Trophoblast cell (in vitro differentiated cells and primary cell): ENCODE measurements around the gene SPTLC2.
A peak's percentile ranks its signal among the peaks of the same experiment; 100 is the strongest.

Source experiments
- DNase-seq, 2 donors: peaks; one replicate each; pipeline ENCODE4 v3.0.0-alpha.2; 2016
- H2AFZ ChIP-seq: 2 replicates; pipeline ENCODE4 v1.6.1; 2013; ENCODE audit warnings: low read length, moderate library complexity, mild to moderate bottlenecking; ENCODE audit not compliant: insufficient read depth, poor library complexity
- H2AK5ac ChIP-seq: 2 replicates; pipeline ENCODE4 v1.6.1; 2013; ENCODE audit warnings: mild to moderate bottlenecking, low read length
- H2BK120ac ChIP-seq: 2 replicates; pipeline ENCODE4 v1.6.1; 2013; ENCODE audit warnings: low read length, mild to moderate bottlenecking, moderate library complexity; ENCODE audit not compliant: insufficient read depth, poor library complexity
- H2BK12ac ChIP-seq: 2 replicates; pipeline ENCODE4 v1.6.1; 2013; ENCODE audit warnings: mild to moderate bottlenecking, low read length, moderate library complexity
- H2BK5ac ChIP-seq: 2 replicates; pipeline ENCODE4 v1.6.1; 2013; ENCODE audit warnings: low read length, low read depth, moderate library complexity, mild to moderate bottlenecking; ENCODE audit not compliant: poor library complexity
- H3K14ac ChIP-seq: 2 replicates; pipeline ENCODE4 v1.6.1; 2013; ENCODE audit warnings: mild to moderate bottlenecking, low read length
- H3K18ac ChIP-seq: 2 replicates; pipeline ENCODE4 v1.6.1; 2013; ENCODE audit warnings: mild to moderate bottlenecking, low read length
- H3K23ac ChIP-seq: 2 replicates; pipeline ENCODE4 v1.6.1; 2013; ENCODE audit warnings: low read length
- H3K27ac ChIP-seq: 2 replicates; pipeline ENCODE4 v1.5.1; 2013; ENCODE audit warnings: low read depth, mild to moderate bottlenecking, inconsistent platforms, low read length, moderate library complexity
- H3K27me3 ChIP-seq: 2 replicates; pipeline ENCODE4 v1.6.1; 2013; ENCODE audit warnings: inconsistent platforms, mild to moderate bottlenecking, low read length, moderate library complexity; ENCODE audit not compliant: insufficient read depth
- H3K36me3 ChIP-seq, 2 experiments: 1 replicate in 1 of 2; 2 replicates in 1 of 2; pipeline ENCODE4 v1.6.1; 2013; ENCODE audit warnings: low read length in 2 of 2, mild to moderate bottlenecking in 2 of 2, moderate library complexity in 1 of 2; ENCODE audit not compliant: insufficient read depth in 2 of 2, control insufficient read depth in 1 of 2
- H3K4ac ChIP-seq: 2 replicates; pipeline ENCODE4 v1.6.1; 2013; ENCODE audit warnings: low read depth, mild to moderate bottlenecking, low read length, moderate library complexity
- H3K4me1 ChIP-seq, 2 experiments: 1 replicate in 1 of 2; 2 replicates in 1 of 2; pipeline ENCODE4 v1.6.1; 2013; ENCODE audit warnings: low read length in 2 of 2, mild to moderate bottlenecking in 2 of 2, moderate library complexity in 1 of 2; ENCODE audit not compliant: insufficient read depth in 2 of 2, control insufficient read depth in 1 of 2
- H3K4me2 ChIP-seq: 2 replicates; pipeline ENCODE4 v1.6.1; 2013; ENCODE audit warnings: inconsistent platforms, mild to moderate bottlenecking, low read length, moderate library complexity
- H3K4me3 ChIP-seq: 2 replicates; pipeline ENCODE4 v1.5.1; 2013; ENCODE audit warnings: mild to moderate bottlenecking, low read depth, low read length, inconsistent platforms
- H3K79me1 ChIP-seq: one replicate; pipeline ENCODE4 v1.6.1; 2013; ENCODE audit warnings: low read length
- H3K79me2 ChIP-seq: 2 replicates; pipeline ENCODE4 v1.6.1; 2013; ENCODE audit warnings: low read length, mild to moderate bottlenecking; ENCODE audit not compliant: control insufficient read depth, insufficient read depth, poor library complexity
- H3K9ac ChIP-seq: 2 replicates; pipeline ENCODE4 v1.6.1; 2013; ENCODE audit warnings: mild to moderate bottlenecking, low read length
- H3K9me3 ChIP-seq: 2 replicates; pipeline ENCODE4 v1.6.1; 2013; ENCODE audit warnings: low read depth, mild to moderate bottlenecking, control low read depth, inconsistent platforms, low read length; ENCODE audit not compliant: insufficient read depth
- H4K12ac ChIP-seq: 2 replicates; pipeline ENCODE4 v1.6.1; 2013; ENCODE audit warnings: low read depth, mild to moderate bottlenecking, low read length, moderate library complexity
- H4K8ac ChIP-seq: 2 replicates; pipeline ENCODE4 v1.6.1; 2013; ENCODE audit warnings: low read depth, mild to moderate bottlenecking, low read length, moderate library complexity
- H4K91ac ChIP-seq: one replicate; pipeline ENCODE4 v1.6.1; 2013; ENCODE audit warnings: low read depth, mild to moderate bottlenecking, low read length, moderate library complexity
- WGBS: extraction: QIAGEN DNeasy Blood & Tissue Kit; methylation state at CpG from one replicate; pipeline ENCODE4 v1.1.7; 2013; ENCODE audit warnings: missing lambda C conversion rate; ENCODE audit not compliant: insufficient read length, insufficient coverage; ENCODE audit errors: extremely low coverage; 5-methylcytosine and 5-hydroxymethylcytosine counted together

Gene SPTLC2

DNA sequence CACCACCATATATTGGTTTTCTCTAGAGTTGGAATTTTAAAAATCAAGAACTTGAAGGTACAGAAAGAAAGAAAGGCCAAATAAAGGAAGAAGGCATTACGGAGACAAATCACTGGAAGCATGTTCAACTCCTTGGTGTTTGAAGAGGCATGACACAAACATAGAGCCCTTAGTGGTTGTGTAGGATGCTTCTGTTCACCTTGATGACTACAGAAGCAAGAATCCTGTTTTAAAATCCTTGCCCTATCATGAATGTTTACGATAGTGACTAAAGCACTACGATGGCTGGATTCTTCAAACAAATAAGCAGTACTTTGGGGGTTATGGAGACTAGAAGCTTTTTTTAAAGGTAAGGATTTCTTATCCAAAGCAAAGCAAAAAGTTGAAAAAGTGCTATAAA, 107.6 kb downstream of the SPTLC2 start:
- no peaks in the 10 kb centered on the region for H3K27me3 ChIP-seq
- H4K12ac ChIP-seq = no peak overlapping the region
- H3K4me3 ChIP-seq = no peak overlapping the region
- no peak overlapping the region for H2AK5ac ChIP-seq
- H3K9me3 ChIP-seq = no peaks in the 10 kb centered on the region
- H3K27ac ChIP-seq = peak overlapping the region; percentile 23
- no peak overlapping the region for H3K18ac ChIP-seq
- no peak overlapping the region for H2AFZ ChIP-seq
- no peak overlapping the region for H4K8ac ChIP-seq
- H2BK12ac ChIP-seq = no peak overlapping the region
- no peak overlapping the region for H2BK120ac ChIP-seq
- no peak overlapping the region for H3K14ac ChIP-seq
- H3K36me3 ChIP-seq = peaks cover 9 to 15% of the 10 kb centered on the region in 2 experiments
- no CpG with 5 or more reads among the region's 3 CpGs for WGBS
- no peak overlapping the region for H3K4me2 ChIP-seq
- H3K79me1 ChIP-seq = peaks cover 2% of the 10 kb centered on the region
- no peak overlapping the region for H3K4ac ChIP-seq
- peaks cover 0 to 5% of the 10 kb centered on the region in 2 experiments for H3K4me1 ChIP-seq
- no peak overlapping the region for H3K9ac ChIP-seq
- no peak overlapping the region for H2BK5ac ChIP-seq
- H4K91ac ChIP-seq = no peak overlapping the region
- no peaks in the 10 kb centered on the region for H3K79me2 ChIP-seq
- no peak overlapping the region for H3K23ac ChIP-seq
- DNase-seq = peak; percentile 44 to 84

DNA sequence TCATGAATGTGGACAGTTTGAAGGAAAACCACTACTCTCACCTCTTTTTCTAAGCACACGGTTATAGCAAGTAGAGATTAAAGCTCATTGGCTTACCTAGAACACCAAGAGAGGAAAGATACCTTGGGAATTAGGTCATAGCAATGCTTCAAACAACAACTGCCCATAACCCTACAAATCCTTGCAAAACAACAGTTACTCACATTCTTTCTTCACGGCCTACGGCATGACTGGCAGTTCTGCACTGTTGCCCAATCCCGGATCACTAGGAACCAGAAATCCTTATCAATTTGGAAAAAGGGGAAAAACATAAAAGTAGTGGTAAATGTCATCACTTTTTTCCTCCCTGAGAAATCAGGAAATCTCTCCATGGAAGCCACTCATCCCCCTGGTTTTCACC, 108.2 kb downstream of the SPTLC2 start:
- no peak overlapping the region for H4K91ac ChIP-seq
- H3K9me3 ChIP-seq = no peaks in the 10 kb centered on the region
- peak; percentile 87 to 96 for DNase-seq
- H2AK5ac ChIP-seq = no peak overlapping the region
- H3K18ac ChIP-seq = no peak overlapping the region
- H3K23ac ChIP-seq = no peak overlapping the region
- peak overlapping the region; percentile 23 for H3K27ac ChIP-seq
- H3K79me2 ChIP-seq = no peaks in the 10 kb centered on the region
- no peak overlapping the region for H3K4me2 ChIP-seq
- H3K4ac ChIP-seq = no peak overlapping the region
- H4K12ac ChIP-seq = no peak overlapping the region
- no peak overlapping the region for H2BK12ac ChIP-seq
- peaks cover 2% of the 10 kb centered on the region for H3K79me1 ChIP-seq
- peaks cover 0 to 5% of the 10 kb centered on the region in 2 experiments for H3K4me1 ChIP-seq
- H3K4me3 ChIP-seq = no peak overlapping the region
- H2AFZ ChIP-seq = no peak overlapping the region
- H3K14ac ChIP-seq = no peak overlapping the region
- H2BK5ac ChIP-seq = no peak overlapping the region
- no peak overlapping the region for H4K8ac ChIP-seq
- H3K9ac ChIP-seq = no peak overlapping the region
- WGBS = no CpG with 5 or more reads among the region's 4 CpGs
- H3K36me3 ChIP-seq = peaks cover 9 to 15% of the 10 kb centered on the region in 2 experiments
- no peaks in the 10 kb centered on the region for H3K27me3 ChIP-seq
- no peak overlapping the region for H2BK120ac ChIP-seq

DNA sequence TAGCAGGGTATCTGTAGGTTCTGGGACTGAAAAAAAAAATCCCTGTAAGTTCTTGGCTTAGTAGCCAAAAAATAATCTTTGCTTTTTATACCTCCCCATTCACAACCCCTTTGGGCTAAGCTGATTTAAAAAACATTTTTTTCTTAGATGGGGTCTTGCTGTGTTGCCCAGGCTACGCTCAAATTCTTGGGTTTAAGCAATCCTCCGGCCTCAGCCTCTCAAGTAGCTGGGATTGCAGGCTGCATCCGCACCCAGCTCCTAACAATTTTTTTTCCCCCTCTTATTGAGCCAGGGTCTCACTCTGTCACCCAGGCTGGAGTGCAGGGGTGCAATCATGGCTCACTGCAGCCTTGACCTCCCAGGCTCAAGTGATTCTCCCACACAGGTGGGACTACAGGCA, 108.7 kb downstream of the SPTLC2 start:
- Histone ChIP-seq H3K27ac (no peak overlapping the region), H3K79me2 (no peaks in the 10 kb centered on the region), H3K14ac (no peak overlapping the region), H3K36me3 (peaks cover 9 to 15% of the 10 kb centered on the region in 2 experiments), H3K18ac (no peak overlapping the region), H3K4me2 (no peak overlapping the region), H2AFZ (no peak overlapping the region), H3K27me3 (no peaks in the 10 kb centered on the region), H3K23ac (no peak overlapping the region), H4K12ac (no peak overlapping the region), H2BK12ac (no peak overlapping the region), H3K4ac (no peak overlapping the region), H3K9ac (no peak overlapping the region), H3K4me1 (peaks cover 0 to 5% of the 10 kb centered on the region in 2 experiments), H3K4me3 (no peak overlapping the region), H2BK5ac (no peak overlapping the region), H3K79me1 (peaks cover 2% of the 10 kb centered on the region), H4K91ac (no peak overlapping the region), H4K8ac (no peak overlapping the region), H2BK120ac (no peak overlapping the region), H3K9me3 (no peaks in the 10 kb centered on the region), H2AK5ac (no peak overlapping the region)
- no CpG with 5 or more reads among the region's 3 CpGs for WGBS
- no peak for DNase-seq

DNA sequence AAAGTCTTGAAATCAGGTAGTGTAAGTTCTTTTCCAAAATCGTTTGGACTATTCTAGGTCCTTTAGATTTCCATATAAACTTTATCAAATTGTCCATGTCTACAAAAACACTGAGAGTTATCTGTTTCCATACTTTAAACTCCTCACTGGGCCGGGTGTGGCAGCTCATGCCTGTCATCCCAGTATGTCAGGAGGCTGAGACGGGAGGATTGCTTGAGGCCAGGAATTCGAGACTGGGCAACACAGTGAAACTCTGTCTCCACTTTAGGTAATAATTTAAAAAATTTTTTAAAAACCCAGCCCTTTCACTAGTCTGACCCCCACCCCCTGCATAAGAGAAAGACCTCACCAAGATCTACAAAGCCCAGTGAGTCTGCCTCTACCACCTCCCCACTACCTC, 111.4 kb downstream of the SPTLC2 start:
- no peak overlapping the region for H2BK12ac ChIP-seq
- H3K4me1 ChIP-seq = peaks cover 0 to 5% of the 10 kb centered on the region in 2 experiments
- H3K23ac ChIP-seq = no peak overlapping the region
- H3K9me3 ChIP-seq = peaks cover 2% of the 10 kb centered on the region
- peaks cover 4 to 5% of the 10 kb centered on the region in 2 experiments for H3K36me3 ChIP-seq
- H2AK5ac ChIP-seq = no peak overlapping the region
- H3K9ac ChIP-seq = no peak overlapping the region
- H4K91ac ChIP-seq = no peak overlapping the region
- H3K4me3 ChIP-seq = no peak overlapping the region
- H3K18ac ChIP-seq = no peak overlapping the region
- no peak overlapping the region for H3K27ac ChIP-seq
- no peaks in the 10 kb centered on the region for H3K79me2 ChIP-seq
- no CpG with 5 or more reads among the region's 4 CpGs for WGBS
- no peaks in the 10 kb centered on the region for H3K27me3 ChIP-seq
- H4K12ac ChIP-seq = no peak overlapping the region
- H3K14ac ChIP-seq = no peak overlapping the region
- H2BK5ac ChIP-seq = no peak overlapping the region
- H3K4me2 ChIP-seq = no peak overlapping the region
- peaks cover 2% of the 10 kb centered on the region for H3K79me1 ChIP-seq
- DNase-seq = peak; percentile 80 to 88
- no peak overlapping the region for H2AFZ ChIP-seq
- no peak overlapping the region for H3K4ac ChIP-seq
- H2BK120ac ChIP-seq = no peak overlapping the region
- no peak overlapping the region for H4K8ac ChIP-seq
